ENCODE results near the gene THUMPD3.
A peak's percentile ranks its signal among the peaks of the same experiment; 100 is the strongest.

The THUMPD3 gene

GRCh38 chr3:9387322-9387655 lies 24.4 kb downstream of the THUMPD3 start:
- DNase-seq (ENCODE audit: low read depth): no peak
- TF ChIP-seq, protein P1, sequence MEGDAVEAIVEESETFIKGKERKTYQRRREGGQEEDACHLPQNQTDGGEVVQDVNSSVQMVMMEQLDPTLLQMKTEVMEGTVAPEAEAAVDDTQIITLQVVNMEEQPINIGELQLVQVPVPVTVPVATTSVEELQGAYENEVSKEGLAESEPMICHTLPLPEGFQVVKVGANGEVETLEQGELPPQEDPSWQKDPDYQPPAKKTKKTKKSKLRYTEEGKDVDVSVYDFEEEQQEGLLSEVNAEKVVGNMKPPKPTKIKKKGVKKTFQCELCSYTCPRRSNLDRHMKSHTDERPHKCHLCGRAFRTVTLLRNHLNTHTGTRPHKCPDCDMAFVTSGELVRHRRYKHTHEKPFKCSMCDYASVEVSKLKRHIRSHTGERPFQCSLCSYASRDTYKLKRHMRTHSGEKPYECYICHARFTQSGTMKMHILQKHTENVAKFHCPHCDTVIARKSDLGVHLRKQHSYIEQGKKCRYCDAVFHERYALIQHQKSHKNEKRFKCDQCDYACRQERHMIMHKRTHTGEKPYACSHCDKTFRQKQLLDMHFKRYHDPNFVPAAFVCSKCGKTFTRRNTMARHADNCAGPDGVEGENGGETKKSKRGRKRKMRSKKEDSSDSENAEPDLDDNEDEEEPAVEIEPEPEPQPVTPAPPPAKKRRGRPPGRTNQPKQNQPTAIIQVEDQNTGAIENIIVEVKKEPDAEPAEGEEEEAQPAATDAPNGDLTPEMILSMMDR (IDR thresholded peaks at IDR 0.05; ENCODE audit: control insufficient read depth, insufficient read depth, low read depth, low read length, missing control alignments): no peak
- no peak overlapping the region for H3K4me3 ChIP-seq (ENCODE audit: control insufficient read depth, low read depth, low read length)

DNA sequence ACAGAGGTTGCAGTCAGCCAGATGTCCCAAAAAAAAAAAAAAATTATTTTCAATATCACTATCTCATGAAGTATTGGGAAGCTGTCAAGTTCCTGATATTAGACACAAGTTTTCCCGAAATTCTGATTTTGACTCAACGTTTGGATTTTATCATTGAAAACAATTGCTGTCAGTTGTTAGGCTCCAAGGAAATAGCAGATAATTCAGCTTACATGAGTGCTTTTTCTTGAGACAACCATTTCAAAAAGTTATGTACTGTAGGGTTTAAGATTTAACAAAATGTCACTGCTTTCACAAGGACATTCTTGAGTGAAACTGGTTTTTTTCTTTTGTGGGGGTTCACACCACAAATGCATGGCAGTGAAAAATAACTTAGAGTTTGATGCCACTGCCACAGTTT lies 25.3 kb downstream of the THUMPD3 start:
- no peak overlapping the region for H3K4me3 ChIP-seq (ENCODE audit: control insufficient read depth, low read depth, low read length)
- TF ChIP-seq, protein P1 (IDR thresholded peaks at IDR 0.05; ENCODE audit: control insufficient read depth, insufficient read depth, low read depth, low read length, missing control alignments): no peak
- DNase-seq (ENCODE audit: low read depth): no peak

- TF ChIP-seq, protein P1 (IDR thresholded peaks at IDR 0.05; ENCODE audit: control insufficient read depth, insufficient read depth, low read depth, low read length, missing control alignments): no peak
- no peak overlapping the region for H3K4me3 ChIP-seq (ENCODE audit: control insufficient read depth, low read depth, low read length)
- DNase-seq (ENCODE audit: low read depth): no peak
These were observed 25.9 kb downstream of the THUMPD3 start for GRCh38 chr3:9388562-9389272.

DNA sequence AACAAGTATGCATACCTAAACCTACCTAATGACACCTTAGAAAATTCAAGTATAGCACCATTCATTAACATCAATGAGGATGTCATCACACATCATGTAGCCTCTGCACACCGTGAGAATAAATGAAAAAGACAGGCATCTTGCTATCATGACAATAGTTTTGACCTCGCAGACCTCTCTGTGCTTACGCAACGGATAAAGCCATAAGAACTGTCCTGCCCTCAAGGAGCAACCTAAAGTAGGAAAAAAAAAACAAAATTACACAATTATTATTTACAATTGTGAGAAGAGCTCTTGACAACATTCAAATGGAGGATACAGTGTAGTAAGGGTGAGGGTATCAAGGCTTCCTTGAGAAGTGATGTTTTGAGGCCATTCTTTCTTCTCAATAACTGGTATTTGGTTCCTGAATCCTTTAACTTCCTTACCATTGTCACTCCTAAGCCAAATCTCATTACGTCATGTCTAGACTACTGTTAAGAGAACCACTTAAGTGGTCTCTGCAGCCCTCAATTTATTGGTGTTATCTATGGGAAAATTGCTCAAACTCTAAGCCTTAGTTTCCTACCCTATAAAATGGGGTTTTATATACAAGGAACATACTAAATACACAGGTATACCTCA lies 27.5 kb downstream of the THUMPD3 start:
- DNase-seq (ENCODE audit: low read depth): no peak
- TF ChIP-seq, protein P1 (IDR thresholded peaks at IDR 0.05; ENCODE audit: control insufficient read depth, insufficient read depth, low read depth, low read length, missing control alignments): no peak
- H3K4me3 ChIP-seq (ENCODE audit: control insufficient read depth, low read depth, low read length): no peak overlapping the region

- TF ChIP-seq, protein P1 (IDR thresholded peaks at IDR 0.05; ENCODE audit: control insufficient read depth, insufficient read depth, low read depth, low read length, missing control alignments): no peak
- no peak for DNase-seq (ENCODE audit: low read depth)
- H3K4me3 ChIP-seq (ENCODE audit: control insufficient read depth, low read depth, low read length): no peak overlapping the region
These were observed 29.2 kb downstream of the THUMPD3 start for GRCh38 chr3:9392041-9392440.

GRCh38 chr3:9395570-9396300 lies 32.9 kb downstream of the THUMPD3 start:
- no peak for DNase-seq (ENCODE audit: low read depth)
- TF ChIP-seq, protein P1 (IDR thresholded peaks at IDR 0.05; ENCODE audit: control insufficient read depth, insufficient read depth, low read depth, low read length, missing control alignments): no peak

More at GRCh38 chr3:9395570-9396300, 32.9 kb downstream of the THUMPD3 start:
- peak overlapping the region; percentile 78 for H3K4me3 ChIP-seq (ENCODE audit: control insufficient read depth, low read depth, low read length)
